HG03354 (cell line): ENCODE data around the gene C1orf21.

Experiments
- ATAC-seq: cut with Tn5 transposase; IDR thresholded peaks from one replicate; pipeline ENCODE4 v1.9.1; 2021; ENCODE audit warnings: mild to moderate bottlenecking; ENCODE audit not compliant: unreplicated experiment, poor library complexity, severe bottlenecking

The C1orf21 gene

DNA sequence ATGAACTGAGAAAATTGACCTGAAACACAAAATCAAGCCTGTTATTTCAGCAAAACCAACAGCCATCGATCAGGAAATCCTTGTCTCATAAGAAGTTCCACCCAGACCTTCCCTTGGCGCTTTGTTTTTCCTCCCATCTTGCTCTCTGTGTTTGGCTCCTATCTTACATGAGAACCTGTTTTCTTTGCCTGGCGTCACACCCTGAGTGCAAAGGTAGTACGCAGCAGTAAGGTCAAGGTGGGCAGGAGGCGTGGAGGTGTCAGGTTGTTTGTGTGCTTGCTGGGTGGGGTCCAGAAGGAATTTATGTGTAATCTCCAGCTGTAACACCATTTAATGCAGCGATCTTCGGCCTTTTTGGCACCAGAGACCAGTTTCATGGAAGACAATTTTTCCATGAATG lies 50.5 kb downstream of the C1orf21 start:
- ATAC-seq, result no peak

GRCh38 chr1:184438363-184438762 lies 51.5 kb downstream of the C1orf21 start:
- no peak for ATAC-seq

GRCh38 chr1:184442260-184442659 lies 55.4 kb downstream of the C1orf21 start:
- no peak for ATAC-seq

- ATAC-seq, result no peak
These were observed 56.4 kb downstream of the C1orf21 start for GRCh38 chr1:184443201-184443600.

- no peak for ATAC-seq
These were observed 56.8 kb downstream of the C1orf21 start for GRCh38 chr1:184443624-184444023.

GRCh38 chr1:184445997-184446396 lies 59.2 kb downstream of the C1orf21 start:
- no peak for ATAC-seq

- no peak for ATAC-seq
These were observed 60.9 kb downstream of the C1orf21 start for GRCh38 chr1:184447651-184448185.

DNA sequence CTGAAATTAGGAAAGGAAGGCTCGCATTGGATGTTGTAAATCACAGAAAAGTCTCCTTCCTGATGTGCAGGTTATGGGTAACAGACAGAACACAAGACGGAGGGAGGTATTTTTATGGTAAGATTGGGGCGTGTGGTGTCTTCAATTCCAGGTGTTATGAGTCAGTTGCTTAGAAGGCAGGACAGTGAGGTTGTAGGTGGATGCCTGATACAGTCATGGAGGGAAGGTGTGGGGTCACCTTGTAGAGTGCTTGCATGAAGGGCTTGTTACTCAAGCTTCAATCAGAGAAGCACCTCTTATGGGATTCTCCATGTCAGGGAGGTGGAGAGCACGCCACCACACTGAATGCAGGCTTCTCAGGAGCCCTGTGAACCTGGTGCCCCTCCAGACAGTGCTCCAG lies 63.1 kb downstream of the C1orf21 start:
- no peak for ATAC-seq

GRCh38 chr1:184455786-184456185 lies 69.0 kb downstream of the C1orf21 start:
- ATAC-seq, result no peak

DNA sequence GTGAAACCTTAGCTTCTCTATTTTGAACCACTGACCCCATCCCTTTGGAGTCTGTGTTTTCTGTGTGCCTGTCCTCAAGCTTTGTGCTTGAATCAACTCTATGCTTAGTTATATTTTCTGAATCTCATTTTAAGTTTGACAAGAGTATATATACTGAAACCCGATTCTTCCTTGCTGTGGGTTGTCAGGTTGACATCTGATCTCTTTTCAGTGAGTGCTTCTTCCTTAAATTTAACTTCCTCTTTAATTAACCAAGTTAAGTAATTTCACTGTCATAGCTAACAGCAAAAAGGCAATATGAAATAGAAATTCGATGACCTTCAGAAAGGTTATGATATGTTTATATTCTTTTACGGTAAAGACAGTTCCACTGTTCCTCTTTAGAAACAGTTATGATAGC lies 69.4 kb downstream of the C1orf21 start:
- ATAC-seq, result no peak

DNA sequence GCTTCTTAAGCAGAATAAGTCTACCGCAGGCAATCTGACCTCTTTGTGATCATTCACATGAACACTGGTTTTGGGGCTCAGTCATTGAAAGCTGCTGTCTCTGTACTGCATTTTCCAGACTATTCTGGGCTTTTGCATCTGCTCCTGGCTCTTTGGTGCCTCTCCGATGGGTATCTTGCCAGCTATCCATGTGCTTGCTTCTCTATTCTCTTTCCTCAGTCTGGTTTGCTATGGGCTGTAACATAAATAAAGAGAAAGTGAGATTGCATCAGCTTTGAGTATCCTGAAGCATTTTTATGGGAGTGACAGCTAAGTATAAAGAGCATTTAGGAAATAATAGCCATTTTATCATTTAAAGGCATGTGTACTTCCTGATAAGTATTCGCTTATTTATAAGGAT lies 70.7 kb downstream of the C1orf21 start:
- ATAC-seq, result no peak

DNA sequence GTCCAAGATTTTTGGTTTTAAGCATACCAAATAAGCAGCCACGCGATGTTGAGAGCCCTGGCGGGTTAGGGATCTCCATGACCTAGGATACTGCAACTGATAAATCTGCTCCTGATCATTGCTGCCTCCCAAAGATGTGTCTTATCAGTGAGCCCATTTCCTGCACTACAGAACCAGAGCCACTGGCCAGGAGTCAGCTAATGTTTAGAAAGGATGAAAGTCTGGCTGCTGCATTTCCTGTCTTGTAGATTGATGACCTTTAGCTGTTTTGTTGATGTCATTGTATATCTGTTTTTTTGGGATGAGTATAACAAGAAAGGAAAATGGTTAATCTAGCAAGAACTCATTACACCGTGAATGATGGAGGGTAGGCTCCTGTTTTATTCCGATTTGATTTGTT lies 74.5 kb downstream of the C1orf21 start:
- no peak for ATAC-seq

DNA sequence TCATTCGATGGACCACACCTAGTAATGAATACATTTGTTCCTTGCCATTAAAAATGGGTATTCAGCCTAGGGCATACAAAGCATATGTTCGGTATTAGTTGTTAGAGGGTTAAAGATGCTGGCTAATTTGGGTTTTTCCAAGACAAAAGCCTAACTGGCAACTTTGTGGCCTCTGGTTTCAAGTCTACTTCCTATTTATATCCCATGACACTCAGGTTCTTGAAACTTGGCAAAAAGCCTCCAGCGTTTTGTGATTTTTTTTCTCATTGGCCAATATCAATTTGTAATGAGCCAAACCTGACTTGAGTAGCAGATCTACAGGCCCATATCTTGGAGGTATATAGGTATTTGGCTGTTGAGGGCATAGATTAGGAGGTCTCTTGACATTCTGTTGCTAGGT lies 75.3 kb downstream of the C1orf21 start:
- no peak for ATAC-seq

DNA sequence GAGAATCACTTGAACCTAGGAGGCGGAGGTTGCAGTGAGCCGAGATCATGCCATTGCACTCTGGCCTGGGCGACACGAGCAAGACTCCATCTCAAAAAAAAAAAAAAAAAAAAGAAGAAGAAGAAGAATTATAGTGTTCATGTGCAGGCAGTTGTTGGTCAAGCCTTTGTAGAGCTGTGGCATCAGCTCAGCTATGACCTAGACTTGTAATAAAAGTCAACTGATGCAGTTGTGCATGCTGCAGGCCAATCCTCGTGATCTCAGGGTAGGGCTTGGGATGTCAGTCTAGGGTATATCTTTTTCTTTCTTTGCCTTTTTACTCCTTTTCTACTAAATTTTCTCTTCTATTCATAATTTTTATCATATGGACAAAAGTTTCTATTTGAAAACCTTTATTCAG lies 76.2 kb downstream of the C1orf21 start:
- no peak for ATAC-seq

DNA sequence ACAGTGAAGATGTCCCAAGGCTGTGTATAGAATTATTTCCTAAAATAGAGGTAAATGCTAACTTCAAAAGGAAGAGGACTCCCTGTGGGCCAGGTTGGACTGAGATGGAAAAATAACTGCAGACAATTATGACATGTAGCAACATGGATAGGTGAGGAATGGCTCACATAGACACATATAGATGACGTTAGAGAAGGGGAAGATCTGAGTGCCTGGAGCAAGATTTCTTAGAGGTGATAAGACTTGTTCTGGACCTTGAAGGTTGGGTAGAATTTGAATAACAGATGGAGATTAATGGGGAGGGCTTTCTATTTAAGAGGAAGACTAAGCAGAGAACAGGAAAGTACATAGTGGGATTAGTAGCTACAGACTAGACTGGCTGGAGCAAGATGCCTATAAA lies 76.9 kb downstream of the C1orf21 start:
- no peak for ATAC-seq

DNA sequence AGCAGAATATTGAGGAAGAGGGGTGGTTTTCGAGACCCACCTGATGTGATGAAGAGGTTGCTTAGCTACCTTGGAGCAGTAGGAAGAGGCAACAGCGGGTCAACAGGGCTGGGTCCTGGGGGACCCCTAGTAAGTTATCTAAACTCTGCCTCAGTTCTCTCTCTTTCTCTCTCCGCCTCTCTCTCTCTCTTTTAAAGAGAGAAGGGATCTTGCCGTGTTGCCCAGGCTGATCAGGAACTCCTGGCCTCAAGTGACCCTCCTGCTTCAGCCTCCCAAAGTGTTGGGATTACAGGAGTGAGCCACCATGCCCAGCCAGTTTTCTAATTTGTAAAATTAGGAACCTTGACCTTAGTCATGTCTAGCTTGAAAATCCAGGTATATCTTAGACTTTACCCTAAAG lies 77.9 kb downstream of the C1orf21 start:
- ATAC-seq, result no peak

- no peak for ATAC-seq
These were observed 78.8 kb downstream of the C1orf21 start for GRCh38 chr1:184465489-184466146.

DNA sequence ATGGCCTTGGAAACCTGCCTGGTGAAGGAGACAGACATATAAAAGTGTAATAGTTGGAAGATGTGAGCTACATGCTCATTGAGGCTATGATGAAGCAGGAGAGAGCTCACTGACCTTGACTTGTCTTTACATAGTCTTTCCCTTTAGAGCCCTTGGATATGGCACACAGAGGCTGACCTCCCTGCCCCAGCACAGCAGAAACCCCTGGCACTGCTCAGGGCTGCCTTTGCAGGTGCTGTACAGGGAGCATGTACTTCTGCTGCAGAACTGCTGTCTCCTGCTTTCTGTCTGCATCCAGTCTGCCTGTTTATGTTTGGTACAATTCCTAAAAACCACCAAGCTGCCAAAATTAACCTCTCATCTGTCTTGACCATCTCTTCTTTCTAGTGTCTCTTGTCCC lies 80.5 kb downstream of the C1orf21 start:
- ATAC-seq, result no peak

DNA sequence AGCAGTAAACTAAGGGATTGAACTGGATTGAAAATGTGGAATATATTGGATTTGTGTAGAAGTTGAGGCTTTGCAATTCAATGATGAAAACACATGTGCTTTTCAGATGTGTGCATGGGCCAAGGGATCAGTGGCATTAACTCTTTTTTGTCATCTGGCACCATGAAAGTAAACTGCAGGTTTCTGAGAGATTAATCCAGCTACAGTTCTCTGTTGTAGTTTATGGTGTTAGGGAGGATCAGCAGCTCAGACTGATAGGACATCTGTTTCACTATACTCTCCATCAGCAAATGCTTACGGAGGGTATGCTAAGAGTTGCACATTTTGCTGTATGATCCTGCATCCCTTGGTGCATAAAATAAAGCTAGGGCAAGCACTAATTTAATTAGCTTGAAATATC lies 82.6 kb downstream of the C1orf21 start:
- no peak for ATAC-seq

GRCh38 chr1:184471686-184472085 lies 84.9 kb downstream of the C1orf21 start:
- ATAC-seq, result no peak

DNA sequence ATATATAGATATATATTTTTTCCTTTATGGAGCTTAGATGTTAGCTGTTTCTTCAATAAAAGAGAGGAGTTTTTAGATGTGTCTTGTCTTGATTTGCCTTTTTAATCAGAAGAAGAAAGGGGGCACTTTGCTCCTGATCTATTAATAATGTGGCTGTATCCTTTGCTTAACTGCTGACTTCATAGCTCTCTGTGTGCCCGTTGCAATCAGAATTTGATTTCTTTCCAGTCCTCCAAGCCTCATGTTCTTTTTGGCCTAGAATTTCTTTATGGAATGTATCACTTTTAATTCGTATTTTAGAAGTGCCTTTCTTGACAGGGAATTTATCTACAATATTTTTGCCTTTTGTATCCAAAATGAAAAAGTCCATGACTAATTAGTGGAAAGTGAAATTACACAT lies 85.3 kb downstream of the C1orf21 start:
- ATAC-seq, result no peak
